ENCODE results near the gene FRAT2.

GRCh38 chr10:97325754-97326153 is 8.8 kb downstream of the FRAT2 start:
- TF ChIP-seq CTCF (IDR thresholded peaks at IDR 0.05) (no peak), POLR2A (IDR thresholded peaks at IDR 0.05) (no peak)
